Fibroblast of the aortic adventitia (primary cell): ENCODE measurements around the gene RXRA. TPM values are rescaled to one million over a fixed set of nuclear protein-coding genes. Genes with fewer than 3 reads are reported as not detected.
A peak's percentile ranks its signal among the peaks of the same experiment; 100 is the strongest.

Source experiments
- DNase-seq: peaks from one replicate; pipeline ENCODE4 v3.0.0-alpha.2; 2010; ENCODE audit warnings: low read depth
- H3K4me3 ChIP-seq: 2 replicates; pipeline ENCODE4 v1.5.1; 2011; ENCODE audit warnings: low read depth, mild to moderate bottlenecking, control low read depth, low read length, moderate library complexity
- total RNA-seq: library from RNA; depleted of rRNA; stranded (reverse); fragments of >200 nt; gene quantifications from 2 replicates; pipeline ENCODE4 v1.2.3, GENCODE V29; 2012; ENCODE audit warnings: low replicate concordance
- TF ChIP-seq, protein P1 (sequence below): IDR thresholded peaks from 2 replicates; pipeline ENCODE4 v1.5.1; 2011; ENCODE audit warnings: mild to moderate bottlenecking, low read length, control low read depth, inconsistent platforms; ENCODE audit not compliant: insufficient read depth

RXRA gene
- total RNA-seq, 1 donor = 20.9 TPM

DNA sequence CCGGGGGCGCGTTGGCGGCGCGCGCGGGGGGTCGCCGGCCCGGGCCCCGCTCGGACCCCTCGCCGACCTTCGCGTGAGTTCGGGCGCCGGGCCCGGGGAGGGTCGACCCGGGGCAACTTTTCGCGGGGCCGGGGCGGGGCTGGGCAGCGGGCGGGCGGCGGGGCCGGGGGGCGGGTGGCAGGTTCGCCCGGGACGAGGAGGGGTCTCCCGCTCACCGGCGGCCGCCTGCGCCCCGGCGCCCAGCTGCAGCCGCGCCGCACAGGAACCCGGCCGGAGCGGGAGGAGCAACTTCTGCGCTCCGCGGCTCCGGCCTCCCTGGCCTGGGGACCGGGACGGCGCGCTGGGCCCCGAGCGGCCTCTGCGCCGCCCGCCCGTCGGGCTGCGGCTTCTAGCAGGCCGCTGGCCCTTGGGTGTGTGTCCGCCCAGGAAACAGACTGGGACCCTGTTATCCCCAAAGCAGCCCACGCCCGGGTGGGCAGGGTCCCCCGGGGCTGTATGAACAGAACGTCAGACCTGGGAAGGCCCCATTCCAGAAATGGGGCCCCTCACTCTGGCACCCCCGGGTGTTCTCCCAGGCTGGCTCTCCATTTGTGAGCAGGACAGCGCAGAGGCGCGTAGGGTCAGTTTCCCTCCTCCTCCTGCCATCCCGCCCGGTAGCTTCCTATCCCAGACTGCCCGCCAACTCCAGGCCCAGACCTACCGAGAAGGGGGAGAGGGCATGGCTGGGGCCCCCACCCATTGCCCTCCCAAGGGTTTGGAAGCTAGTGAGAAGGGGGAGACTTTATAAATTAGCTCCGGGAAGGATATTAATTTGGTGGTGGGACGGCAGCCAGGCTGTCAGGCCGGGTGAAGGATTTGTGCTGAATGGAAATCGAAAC, 708 bp downstream of the RXRA start:
- peak overlapping the region; percentile 75 for H3K4me3 ChIP-seq
- DNase-seq = peak; percentile 38
- TF ChIP-seq, protein P1, sequence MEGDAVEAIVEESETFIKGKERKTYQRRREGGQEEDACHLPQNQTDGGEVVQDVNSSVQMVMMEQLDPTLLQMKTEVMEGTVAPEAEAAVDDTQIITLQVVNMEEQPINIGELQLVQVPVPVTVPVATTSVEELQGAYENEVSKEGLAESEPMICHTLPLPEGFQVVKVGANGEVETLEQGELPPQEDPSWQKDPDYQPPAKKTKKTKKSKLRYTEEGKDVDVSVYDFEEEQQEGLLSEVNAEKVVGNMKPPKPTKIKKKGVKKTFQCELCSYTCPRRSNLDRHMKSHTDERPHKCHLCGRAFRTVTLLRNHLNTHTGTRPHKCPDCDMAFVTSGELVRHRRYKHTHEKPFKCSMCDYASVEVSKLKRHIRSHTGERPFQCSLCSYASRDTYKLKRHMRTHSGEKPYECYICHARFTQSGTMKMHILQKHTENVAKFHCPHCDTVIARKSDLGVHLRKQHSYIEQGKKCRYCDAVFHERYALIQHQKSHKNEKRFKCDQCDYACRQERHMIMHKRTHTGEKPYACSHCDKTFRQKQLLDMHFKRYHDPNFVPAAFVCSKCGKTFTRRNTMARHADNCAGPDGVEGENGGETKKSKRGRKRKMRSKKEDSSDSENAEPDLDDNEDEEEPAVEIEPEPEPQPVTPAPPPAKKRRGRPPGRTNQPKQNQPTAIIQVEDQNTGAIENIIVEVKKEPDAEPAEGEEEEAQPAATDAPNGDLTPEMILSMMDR = no peak

DNA sequence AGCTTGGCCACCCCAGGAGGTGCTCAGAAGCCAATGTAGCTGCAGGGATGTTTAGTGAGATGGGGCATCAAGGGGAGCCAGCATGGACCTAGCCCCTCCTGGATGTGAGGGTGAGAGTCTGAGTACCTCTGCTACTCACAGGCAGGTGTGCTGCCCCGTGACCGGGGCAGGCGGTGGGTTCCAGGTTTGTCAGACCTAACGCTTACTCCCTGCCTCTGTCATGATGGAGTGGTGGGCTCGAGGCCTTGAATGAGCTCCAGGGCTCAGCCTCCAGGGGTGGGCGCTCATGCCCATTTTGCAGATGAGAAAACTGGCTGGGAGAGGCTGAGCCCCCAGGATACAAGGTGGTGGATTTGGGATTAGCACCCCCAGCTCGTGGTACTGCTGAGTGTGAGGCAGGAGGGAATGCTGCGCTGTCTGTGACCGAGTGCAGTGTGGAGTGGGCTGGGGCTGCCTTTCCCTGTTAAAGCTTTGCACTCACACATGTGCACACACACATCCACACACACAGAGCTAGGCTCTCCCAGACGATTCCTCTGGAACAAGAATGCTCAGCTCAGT, 1.5 kb downstream of the RXRA start:
- H3K4me3 ChIP-seq = peak overlapping the region; percentile 75
- DNase-seq = no peak
- TF ChIP-seq, protein P1 = no peak

DNA sequence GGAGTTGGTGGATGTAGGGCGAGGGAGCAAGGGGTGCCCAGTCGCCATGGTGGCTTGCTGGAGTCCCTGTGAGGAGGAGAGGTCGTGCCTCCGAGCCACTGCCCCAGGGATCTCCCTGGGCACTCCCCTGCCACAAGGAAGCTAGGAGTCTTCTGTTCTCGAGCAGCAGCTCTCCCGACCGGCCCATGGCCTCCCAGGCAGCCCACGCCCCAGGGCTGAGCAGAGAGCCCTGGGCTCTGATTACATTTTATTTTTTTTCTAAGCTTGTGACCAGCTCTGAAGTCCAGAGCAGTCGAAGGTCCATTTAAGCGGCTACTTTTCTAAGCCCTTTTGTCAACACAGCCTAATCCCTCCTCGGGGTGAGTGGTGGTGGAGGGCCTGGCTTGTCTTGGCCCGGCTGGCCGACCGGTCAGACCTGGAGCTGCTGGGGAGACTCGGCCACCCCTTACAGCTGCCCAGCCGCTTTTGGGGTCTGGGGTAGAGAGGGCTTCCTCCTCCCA, 2.1 kb downstream of the RXRA start:
- TF ChIP-seq, protein P1 = no peak
- peak overlapping the region; percentile 75 for H3K4me3 ChIP-seq
- DNase-seq = peak; percentile 31

DNA sequence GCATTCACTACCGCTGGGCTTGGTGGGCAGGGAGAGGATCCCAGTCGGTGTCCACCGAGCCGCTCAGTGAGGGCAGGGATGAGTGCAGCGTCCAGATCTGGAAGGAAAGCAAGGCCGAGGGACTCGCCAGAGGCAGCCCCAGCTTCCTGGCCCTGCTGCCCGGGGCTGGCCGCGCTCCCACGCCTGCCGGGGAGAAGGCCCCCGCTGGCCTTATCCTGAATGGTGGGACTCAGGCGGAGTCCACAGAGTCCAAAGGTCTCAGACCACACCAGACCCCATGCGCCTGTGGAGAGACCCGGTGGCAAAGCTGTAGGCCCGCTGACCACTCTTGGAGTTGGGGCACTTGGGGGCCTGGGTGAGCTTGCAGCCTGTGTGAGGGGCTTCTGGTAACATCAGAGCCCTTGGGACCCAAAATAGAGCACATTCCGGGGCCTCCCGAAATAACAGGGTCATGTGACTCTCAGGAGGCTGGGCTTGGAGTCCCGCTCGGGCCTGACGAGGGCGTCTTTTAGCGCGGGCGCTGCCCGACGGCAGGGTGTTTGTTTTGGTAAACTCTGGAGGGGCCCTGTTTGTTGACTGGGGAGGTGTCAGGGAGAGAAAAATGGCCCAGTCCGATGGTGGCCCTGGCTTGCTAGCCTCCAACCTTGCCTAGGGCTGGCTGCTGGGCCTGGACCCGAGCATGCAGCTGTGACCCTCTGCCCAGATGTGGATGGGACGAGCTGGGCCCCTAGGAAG, 2.8 kb downstream of the RXRA start:
- H3K4me3 ChIP-seq = peak overlapping the region; percentile 75
- TF ChIP-seq, protein P1 = no peak
- DNase-seq = peak; percentile 62

DNA sequence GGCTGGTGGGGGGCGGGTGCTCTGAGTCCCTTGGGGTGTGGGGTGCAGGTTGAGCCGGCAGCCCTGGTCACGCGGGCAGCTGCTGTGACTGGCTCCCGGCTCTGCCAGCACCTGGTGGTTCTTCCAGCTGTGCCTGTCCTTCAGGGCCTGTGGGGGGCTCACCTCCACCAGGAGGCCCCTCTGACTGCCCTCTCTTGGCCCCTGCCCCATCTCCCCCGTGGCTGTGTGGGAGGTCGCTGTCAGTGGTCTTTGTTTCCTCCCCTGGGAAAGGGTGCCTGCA, 3.3 kb downstream of the RXRA start:
- TF ChIP-seq, protein P1 = no peak
- no peak for DNase-seq
- peak overlapping the region; percentile 75 for H3K4me3 ChIP-seq

DNA sequence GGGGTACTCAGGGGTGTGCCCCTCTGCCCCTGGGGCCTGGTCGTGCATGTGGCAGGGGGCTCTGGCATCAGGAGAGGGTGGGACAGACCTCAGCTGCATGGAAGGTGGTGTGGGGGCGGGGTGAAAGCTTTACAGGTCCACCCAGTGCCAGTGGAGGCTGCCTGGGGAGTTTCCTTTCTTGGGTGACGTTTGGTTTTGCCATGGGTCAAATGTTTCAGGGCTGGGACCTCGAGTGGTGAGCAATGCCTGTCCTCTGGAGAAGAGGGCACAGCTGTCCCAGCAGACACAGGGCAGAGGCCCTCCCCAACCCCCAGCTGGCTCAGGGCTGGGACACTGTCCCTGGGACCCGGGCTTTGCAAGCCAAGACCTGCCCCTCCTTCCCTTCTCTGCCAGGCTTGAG, 3.6 kb downstream of the RXRA start:
- H3K4me3 ChIP-seq = peak overlapping the region; percentile 75
- TF ChIP-seq, protein P1 = no peak
- no peak for DNase-seq
